ENCODE data around the gene NEURL1.
"Not testable (repeated sequence)": the region's sequence is repeated elsewhere in the genome, so short reads cannot be mapped to it uniquely, and the experiment has no call there.

Gene NEURL1

GRCh38 chr10:103592186-103593021, 98.9 kb downstream of the NEURL1 start:
- no peak for DNase-seq

- DNase-seq: no peak
Measured at GRCh38 chr10:103593022-103593570, 99.6 kb downstream of the NEURL1 start.

- no peak for DNase-seq
Measured at GRCh38 chr10:103595933-103596726, 102.6 kb downstream of the NEURL1 start.

GRCh38 chr10:103597003-103597402, 103.5 kb downstream of the NEURL1 start:
- DNase-seq: no peak

GRCh38 chr10:103598654-103599115, 105.2 kb downstream of the NEURL1 start:
- DNase-seq: no peak

- no peak for DNase-seq
Measured at GRCh38 chr10:103599211-103599610, 105.7 kb downstream of the NEURL1 start.

- no peak for DNase-seq
Measured at GRCh38 chr10:103599907-103600306, 106.4 kb downstream of the NEURL1 start.

GRCh38 chr10:103600325-103600724, 106.8 kb downstream of the NEURL1 start:
- no peak for DNase-seq

GRCh38 chr10:103600956-103601569, 107.6 kb downstream of the NEURL1 start:
- no peak for DNase-seq

- no peak for DNase-seq
Measured at GRCh38 chr10:103602028-103602851, 108.7 kb downstream of the NEURL1 start.

GRCh38 chr10:103602852-103603155, 109.3 kb downstream of the NEURL1 start:
- no peak for DNase-seq

GRCh38 chr10:103603382-103603781, 109.9 kb downstream of the NEURL1 start:
- DNase-seq: no peak

- no peak for DNase-seq
Measured at GRCh38 chr10:103605359-103606096, 112.0 kb downstream of the NEURL1 start.

- not testable (repeated sequence) for DNase-seq
Measured at GRCh38 chr10:103606097-103606438, 112.6 kb downstream of the NEURL1 start.

- DNase-seq: not testable (repeated sequence)
Measured at GRCh38 chr10:103607051-103607450, 113.5 kb downstream of the NEURL1 start.

- DNase-seq: not testable (repeated sequence)
Measured at GRCh38 chr10:103608056-103608455, 114.6 kb downstream of the NEURL1 start.

- no peak for DNase-seq
Measured at GRCh38 chr10:103609231-103610082, 116.0 kb downstream of the NEURL1 start.

GRCh38 chr10:103610083-103610472, 116.6 kb downstream of the NEURL1 start:
- no peak for DNase-seq

GRCh38 chr10:103610921-103611511, 117.5 kb downstream of the NEURL1 start:
- DNase-seq: no peak
